K562 (cell line): ENCODE results near the gene BCR. TPM values are rescaled to one million over a fixed set of nuclear protein-coding genes. Genes with fewer than 3 reads are reported as not detected.

Experiments
- ATAC-seq: fragments of 200-7000 bp; cut with Tn5 transposase; 3 replicates; pipeline ENCODE4 v1.9.1; 2020; ENCODE audit warnings: moderate library complexity
- BruUV-seq: library from RNA; stranded (reverse); fragments of 400-500 nt; replicated peaks from 2 replicates; lab custom pipeline; 2021; lab: Mats Ljungman, UMichigan
- CTCF ChIA-PET: fragments of 300-600 bp; formaldehyde crosslinking; extraction: SDS; loops from one replicate; lab custom pipeline; 2021; ENCODE audit warnings: low intra/inter-chr PET ratio; lab: Yijun Ruan, JAX
- POLR2A ChIA-PET: fragments of 300-600, 350-650 bp; sonication (Branson Sonifier 250); formaldehyde crosslinking; extraction: SDS; loops from one replicate; lab custom pipeline; 2021; ENCODE audit warnings: antibody characterized with exemption, inconsistent platforms; lab: Yijun Ruan, JAX
- DNase-seq, 4 experiments: peaks; one replicate each; pipeline versions ENCODE4 v3.0.0 to v3.0.0-alpha.2; 2011 to 2018; ENCODE audit warnings: low spot score in 3 of 4, mixed read lengths in 3 of 4; ENCODE audit errors: extremely low read depth in 1 of 4
- FAIRE-seq: peaks from 2 replicates; lab custom pipeline; 2011; peaks lifted over from hg19 to GRCh38; lab: Jason Lieb, UNC
- H2AFZ ChIP-seq: 2 replicates; pipeline ENCODE4 v1.6.0; 2011; ENCODE audit warnings: low read depth, low read length, control low read depth, inconsistent platforms
- H3K27ac ChIP-seq: fragments of 200-600 bp; 3 replicates; pipeline ENCODE4 v1.8.0; 2011; ENCODE audit warnings: low read depth, mild to moderate bottlenecking, control low read depth, inconsistent platforms, low read length, moderate library complexity, mixed read lengths; ENCODE audit errors: extremely low read depth
- H3K27me3 ChIP-seq, 2 experiments: fragments of 300-600 bp in 1 of 2; 2 replicates in 1 of 2; 3 replicates in 1 of 2; pipeline versions ENCODE4 v1.6.0 to v1.8.0; 2011; ENCODE audit warnings: inconsistent platforms in 2 of 2, low read length in 2 of 2, mild to moderate bottlenecking in 1 of 2, mixed read lengths in 1 of 2, moderate library complexity in 1 of 2; ENCODE audit not compliant: control insufficient read depth in 2 of 2, insufficient read depth in 2 of 2
- H3K36me3 ChIP-seq: fragments of 300-600 bp; 3 replicates; pipeline ENCODE4 v1.8.0; 2011; ENCODE audit warnings: mild to moderate bottlenecking, low read length, inconsistent platforms; ENCODE audit not compliant: control insufficient read depth, insufficient read depth
- H3K4me1 ChIP-seq, 2 experiments: fragments of 200-600 bp in 1 of 2; replicated peaks in 1 of 2; 2 replicates in 1 of 2; 3 replicates in 1 of 2; pipeline versions ENCODE4 v1.5.1 to v1.8.0; 2011; ENCODE audit warnings: inconsistent platforms in 2 of 2, low read length in 2 of 2, mild to moderate bottlenecking in 1 of 2, mixed read lengths in 1 of 2, moderate library complexity in 1 of 2; ENCODE audit not compliant: control insufficient read depth in 2 of 2, insufficient read depth in 2 of 2
- H3K4me2 ChIP-seq: 2 replicates; pipeline ENCODE4 v1.6.1; 2011; ENCODE audit warnings: low read length, control low read depth, inconsistent platforms, mixed read lengths; ENCODE audit not compliant: insufficient read depth
- H3K4me3 ChIP-seq: fragments of 200-600 bp; sonication (generic), shearing (Covaris generic); 2 replicates; pipeline ENCODE4 v1.5.1; 2016; ENCODE audit warnings: control low read depth, inconsistent platforms
- H3K79me2 ChIP-seq: fragments of 200-600 bp; 3 replicates; pipeline ENCODE4 v1.8.0; 2011; ENCODE audit warnings: low read length, inconsistent platforms; ENCODE audit not compliant: control insufficient read depth, insufficient read depth
- H3K9ac ChIP-seq, 2 experiments: 2 replicates each; pipeline versions ENCODE4 v1.6.0 to v1.6.1; 2011; ENCODE audit warnings: low read depth in 2 of 2, low read length in 2 of 2, control low read depth in 1 of 2, inconsistent platforms in 1 of 2, mild to moderate bottlenecking in 1 of 2, mixed read lengths in 1 of 2; ENCODE audit not compliant: insufficient read depth in 1 of 2
- H3K9me1 ChIP-seq: one replicate; pipeline ENCODE4 v1.6.0; 2011; ENCODE audit warnings: inconsistent platforms, mild to moderate bottlenecking, low read length, moderate library complexity; ENCODE audit not compliant: control insufficient read depth, insufficient read depth
- H3K9me3 ChIP-seq: replicated peaks from 2 replicates; pipeline ENCODE4 v1.5.1; 2011; ENCODE audit warnings: low read depth, low read length, inconsistent platforms; ENCODE audit not compliant: control insufficient read depth, insufficient read depth
- H4K20me1 ChIP-seq: replicated peaks from 2 replicates; pipeline ENCODE4 v1.6.1; 2011; ENCODE audit warnings: low read length, inconsistent platforms, mixed read lengths; ENCODE audit not compliant: control insufficient read depth, insufficient read depth
- CC2D1A ChIP-seq: fragments of 450-650 bp; IDR thresholded peaks from 2 replicates; pipeline ENCODE4 v1.6.1; 2017; ENCODE audit warnings: mild to moderate bottlenecking
- ELF2 ChIP-seq: fragments of 250-450 bp; sonication (Bioruptor Pico); IDR thresholded peaks from 2 replicates; pipeline ENCODE4 v1.5.0; 2021; ENCODE audit warnings: mild to moderate bottlenecking
- ELF4 ChIP-seq: fragments of 450-650 bp; formaldehyde crosslinking; IDR thresholded peaks from 2 replicates; pipeline ENCODE4 v1.4.0; 2022; ENCODE audit warnings: missing genetic modification characterization
- GTF2E2 ChIP-seq: fragments of 200-800 bp; sonication (Bioruptor generic); IDR thresholded peaks from 2 replicates; pipeline ENCODE4 v1.6.1; 2016; ENCODE audit warnings: missing genetic modification characterization, missing compliant biosample characterization
- SNAPC5 ChIP-seq: fragments of 250-450 bp; sonication (Bioruptor Pico); IDR thresholded peaks from 2 replicates; pipeline ENCODE4 v1.8.0; 2021; ENCODE audit warnings: moderate library complexity, mild to moderate bottlenecking, inconsistent platforms
- STAT6 ChIP-seq: sonication (generic); formaldehyde crosslinking; IDR thresholded peaks from 2 replicates; pipeline ENCODE4 v1.8.1; 2023; ENCODE audit warnings: mild to moderate bottlenecking, missing genetic modification reagents
- TBL1XR1 ChIP-seq, 2 experiments: IDR thresholded peaks; 2 replicates each; pipeline ENCODE4 v1.6.1; 2012; ENCODE audit warnings: improper control_type of control experiment in 2 of 2, low read length in 2 of 2, mild to moderate bottlenecking in 1 of 2
- WGBS: fragments of 100-300 bp; shearing (Covaris generic); methylation state at CpG from one replicate; pipeline ENCODE4 v1.1.6; 2016; ENCODE audit warnings: low coverage, mixed read lengths; ENCODE audit not compliant: insufficient coverage; ENCODE audit errors: missing lambda C conversion rate; 5-methylcytosine and 5-hydroxymethylcytosine counted together
- in situ Hi-C: fragments of 300-500 bp; cut with MboI; formaldehyde crosslinking; loops from 4 replicates; pipeline ENCODE4 v1.15.0; 2018; ENCODE audit warnings: inconsistent platforms, mixed read lengths
- intact Hi-C: fragments of 100-400 bp; cut with micrococcal nuclease; formaldehyde crosslinking; loops from 2 replicates; pipeline ENCODE4 v1.14.2; 2022
- polyA plus RNA-seq, 8 experiments: library from polyadenylated mRNA; depleted of rRNA in 4 of 8; stranded (reverse) in 5 of 8; unstranded in 3 of 8; fragments of >200 nt; fragmentation: Nextera tagmentation in 2 of 8; fragmentation: Illumina TruSeq in 1 of 8; extraction: Ambion mirVana in 2 of 8; extraction: Trizol in 1 of 8; gene quantifications; 2 replicates each; pipeline versions ENCODE4 v1.2.1 to v1.2.3, GENCODE V29; 2011 to 2014; ENCODE audit warnings: inconsistent platforms in 1 of 8, missing spikeins in 1 of 8
- total RNA-seq, 7 experiments: library from RNA; depleted of rRNA in 6 of 7; stranded (reverse); fragments of >200 nt in 6 of 7; fragmentation: Illumina TruSeq in 2 of 7; extraction: Trizol in 2 of 7; gene quantifications; 2 replicates each; pipeline versions ENCODE4 v1.2.1 to v1.2.3, GENCODE V29; 2011 to 2021; ENCODE audit warnings: low replicate concordance in 1 of 7

The BCR gene
- total and polyA plus RNA-seq, 9 of the 15 experiments (the other 6 are each of a cell fraction or from before 2014, with no cell fraction given): 0.41 to 150 (median 45.6) TPM

DNA sequence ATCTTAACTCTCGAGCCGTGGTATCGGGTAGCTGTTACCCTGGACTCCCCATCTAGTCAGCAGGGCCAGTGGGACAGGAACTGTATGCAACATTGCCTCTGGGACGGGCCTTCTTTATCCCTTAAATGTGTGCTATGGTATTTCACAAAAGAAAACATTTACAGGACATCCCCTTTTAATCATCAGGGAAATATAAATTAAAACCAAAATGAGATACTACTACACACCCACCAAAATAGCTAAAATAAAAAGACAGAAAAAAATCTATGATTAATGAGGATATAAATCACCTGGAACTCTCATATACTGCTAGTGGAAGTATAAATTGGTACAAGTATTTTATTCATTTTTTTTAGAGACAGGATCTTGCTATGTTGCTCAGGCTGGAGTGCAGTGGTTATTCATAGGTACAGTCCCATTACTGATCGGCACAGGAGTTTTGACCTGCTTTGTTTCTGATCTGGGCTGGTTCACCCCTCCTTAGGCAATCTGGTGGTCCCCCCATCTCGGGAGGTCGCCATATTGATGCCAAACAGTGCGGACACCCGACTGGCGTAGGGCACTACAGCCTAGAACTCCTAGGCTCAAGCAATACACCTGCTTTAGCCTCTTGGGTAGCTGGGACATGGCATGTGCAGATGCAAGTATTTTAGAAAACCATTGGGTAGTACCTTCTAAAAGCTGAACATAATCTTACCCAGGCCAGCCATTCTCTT, 47.8 kb upstream of the BCR start:
- H2AFZ ChIP-seq: no peak overlapping the region
- BruUV-seq: no TSS peak
- peaks cover 35% of the 10 kb centered on the region for H4K20me1 ChIP-seq
- H3K9me1 ChIP-seq: peaks cover 4% of the 10 kb centered on the region
- H3K4me3 ChIP-seq: no peak overlapping the region
- no peak overlapping the region for H3K9ac ChIP-seq
- no peaks in the 10 kb centered on the region for H3K79me2 ChIP-seq
- H3K4me2 ChIP-seq: no peak overlapping the region
- WGBS: 1% methylated on average over 10 of the region's 10 CpGs
- peaks cover 52 to 64% of the 10 kb centered on the region in 2 experiments for H3K27me3 ChIP-seq
- intact Hi-C loops (no loop called here), in situ Hi-C loops (no loop called here)
- FAIRE-seq (no peak), ATAC-seq (no peak), DNase-seq (peak in 1 of 4 experiments; percentile 54)
- ChIA-PET CTCF (interaction anchor here (0.5 to 12.0 kb wide), 3 partner anchors 8 to 173 kb away, joined by 3 to 549 read pairs (median 5); no protein-coding TSS in a partner anchor), POLR2A (interaction anchor here (0.6 to 8.6 kb wide), 18 partner anchors 7 to 573 kb away, joined by 3 to 74 read pairs (median 4); partner anchors contain the start of genes BCR, IGLL5, RAB36 and RSPH14)
- no peak overlapping the region for H3K27ac ChIP-seq
- H3K36me3 ChIP-seq: no peaks in the 10 kb centered on the region
- no peaks in the 10 kb centered on the region for H3K9me3 ChIP-seq
- peaks cover 0 to 3% of the 10 kb centered on the region in 2 experiments; a peak in 1 of 5 replicates for H3K4me1 ChIP-seq
- no peak for TF ChIP-seq TBL1XR1 (IDR thresholded peaks at IDR 0.05; ENCODE audit: low read length in 2 of 2)
- TF ChIP-seq ELF2: no peak
- TF ChIP-seq SNAPC5 (CRISPR knock-in tag): no peak
- TF ChIP-seq CC2D1A: no peak
- TF ChIP-seq STAT6: peak; percentile 68
- TF ChIP-seq GTF2E2: no peak
- TF ChIP-seq ELF4 (CRISPR knock-in tag): no peak
